Esophagus squamous epithelium (tissue), 4 donors: ENCODE results near the gene KIF7.

Source experiments
- POLR2A ChIP-seq, 4 donors: fragments of 450-650 bp; IDR thresholded peaks; one replicate each; pipeline ENCODE4 v1.6.1; 2017; ENCODE audit warnings: antibody characterized with exemption in 4 of 4, mild to moderate bottlenecking in 4 of 4, moderate library complexity in 3 of 4
- TF ChIP-seq, protein P1 (sequence below), 6 experiments: fragments of 450-650 bp in 4 of 6; fragments of 200-600 bp in 2 of 6; sonication (generic) in 2 of 6; IDR thresholded peaks; one replicate each; pipeline ENCODE4 v1.5.1; 2016 to 2019; ENCODE audit warnings: antibody characterized with exemption in 6 of 6, mild to moderate bottlenecking in 4 of 6, moderate library complexity in 4 of 6

DNA sequence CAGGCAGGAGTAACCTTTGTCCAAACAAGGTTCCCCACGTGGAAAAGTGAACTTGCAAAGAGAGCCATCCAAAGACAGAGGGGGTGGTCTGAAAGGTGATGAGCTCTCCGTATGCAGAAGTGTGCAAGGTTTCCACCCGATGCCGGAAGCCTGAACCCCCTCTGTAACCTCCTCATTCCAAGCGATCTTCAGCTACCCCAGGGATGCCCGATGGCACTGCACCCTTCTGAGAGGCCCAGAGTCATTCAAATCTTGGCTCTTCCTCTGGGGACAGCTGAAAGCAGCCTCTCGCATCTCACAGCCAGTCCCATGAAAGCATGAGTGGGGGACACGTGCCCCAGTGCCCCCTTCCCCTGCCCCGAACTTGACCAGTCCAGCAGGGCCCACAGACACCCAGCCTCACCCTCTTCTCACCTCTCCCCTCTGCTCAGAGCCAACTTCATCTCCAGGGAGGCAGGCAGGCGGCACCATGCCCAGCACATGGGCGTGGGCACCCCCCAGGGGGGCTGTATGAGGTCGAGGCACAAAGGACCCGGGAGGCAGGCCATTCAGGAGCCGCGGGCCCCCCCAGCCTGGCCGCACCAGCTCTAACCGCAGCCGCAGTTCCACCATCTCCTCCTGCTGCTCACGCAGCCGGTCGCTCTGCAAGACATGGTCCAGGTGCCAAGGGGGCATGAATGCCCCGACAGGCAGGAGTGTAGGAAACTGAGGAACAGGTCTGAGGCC is 8.7 kb downstream of the KIF7 start:
- TF ChIP-seq POLR2A (IDR thresholded peaks at IDR 0.05): no peak
- TF ChIP-seq, protein P1, sequence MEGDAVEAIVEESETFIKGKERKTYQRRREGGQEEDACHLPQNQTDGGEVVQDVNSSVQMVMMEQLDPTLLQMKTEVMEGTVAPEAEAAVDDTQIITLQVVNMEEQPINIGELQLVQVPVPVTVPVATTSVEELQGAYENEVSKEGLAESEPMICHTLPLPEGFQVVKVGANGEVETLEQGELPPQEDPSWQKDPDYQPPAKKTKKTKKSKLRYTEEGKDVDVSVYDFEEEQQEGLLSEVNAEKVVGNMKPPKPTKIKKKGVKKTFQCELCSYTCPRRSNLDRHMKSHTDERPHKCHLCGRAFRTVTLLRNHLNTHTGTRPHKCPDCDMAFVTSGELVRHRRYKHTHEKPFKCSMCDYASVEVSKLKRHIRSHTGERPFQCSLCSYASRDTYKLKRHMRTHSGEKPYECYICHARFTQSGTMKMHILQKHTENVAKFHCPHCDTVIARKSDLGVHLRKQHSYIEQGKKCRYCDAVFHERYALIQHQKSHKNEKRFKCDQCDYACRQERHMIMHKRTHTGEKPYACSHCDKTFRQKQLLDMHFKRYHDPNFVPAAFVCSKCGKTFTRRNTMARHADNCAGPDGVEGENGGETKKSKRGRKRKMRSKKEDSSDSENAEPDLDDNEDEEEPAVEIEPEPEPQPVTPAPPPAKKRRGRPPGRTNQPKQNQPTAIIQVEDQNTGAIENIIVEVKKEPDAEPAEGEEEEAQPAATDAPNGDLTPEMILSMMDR (IDR thresholded peaks at IDR 0.05): no peak
